OCI-LY7 (cell line): ENCODE measurements around the gene TMEM63A. TPM values are rescaled to one million over a fixed set of nuclear protein-coding genes. Genes with fewer than 3 reads are reported as not detected.

Experiments
- BruUV-seq: library from RNA; stranded (reverse); fragments of 400-500 nt; replicated peaks from 2 replicates; lab custom pipeline; 2021; lab: Mats Ljungman, UMichigan
- CTCF ChIA-PET: fragments of 300-600 bp; sonication (Branson Sonifier 250); formaldehyde crosslinking; loops from one replicate; lab custom pipeline; 2022; ENCODE audit warnings: antibody characterized with exemption; ENCODE audit not compliant: unreplicated experiment; lab: Charles Lee
- POLR2A ChIA-PET: fragments of 300-600 bp; sonication (Branson Sonifier 250); formaldehyde crosslinking; loops from one replicate; lab custom pipeline; 2022; ENCODE audit warnings: antibody characterized with exemption; lab: Charles Lee
- DNase-seq: peaks from one replicate; pipeline ENCODE4 v3.0.0-alpha.2; 2015; ENCODE audit warnings: low spot score
- H2AFZ ChIP-seq: fragments of 200-600 bp; sonication (generic), shearing (Covaris generic); 2 replicates; pipeline ENCODE4 v1.6.1; 2014; ENCODE audit warnings: mild to moderate bottlenecking, antibody characterized with exemption, low read length, moderate library complexity
- H3K27ac ChIP-seq: fragments of 200-600 bp; sonication (generic); 2 replicates; pipeline ENCODE4 v1.5.1; 2014; ENCODE audit warnings: mixed run types, low read depth, mild to moderate bottlenecking, moderate library complexity, low read length, inconsistent platforms; ENCODE audit not compliant: poor library complexity, severe bottlenecking
- H3K36me3 ChIP-seq: fragments of 200-600 bp; sonication (generic); 2 replicates; pipeline ENCODE4 v1.6.1; 2014; ENCODE audit warnings: mild to moderate bottlenecking, antibody characterized with exemption, low read length, moderate library complexity, mixed read lengths; ENCODE audit not compliant: insufficient read depth
- H3K4me1 ChIP-seq: fragments of 200-600 bp; sonication (generic); 2 replicates; pipeline ENCODE4 v1.5.1; 2014; ENCODE audit warnings: mild to moderate bottlenecking, low read length; ENCODE audit not compliant: insufficient read depth, poor library complexity, severe bottlenecking
- H3K4me2 ChIP-seq: fragments of 200-600 bp; sonication (generic); 2 replicates; pipeline ENCODE4 v1.6.1; 2014; ENCODE audit warnings: mild to moderate bottlenecking, low read length
- H3K4me3 ChIP-seq: fragments of 200-600 bp; sonication (generic); 2 replicates; pipeline ENCODE4 v1.5.1; 2014; ENCODE audit warnings: mild to moderate bottlenecking, low read depth, low read length; ENCODE audit not compliant: poor library complexity, severe bottlenecking
- H3K79me2 ChIP-seq: fragments of 200-600 bp; sonication (generic); 2 replicates; pipeline ENCODE4 v1.6.1; 2016; ENCODE audit warnings: low read depth, mild to moderate bottlenecking, low read length, moderate library complexity, mixed read lengths; ENCODE audit not compliant: insufficient read depth
- H3K9me2 ChIP-seq: fragments of 200-600 bp; sonication (generic); 2 replicates; pipeline ENCODE4 v1.6.1; 2016; ENCODE audit warnings: mild to moderate bottlenecking, low read length, mixed read lengths; ENCODE audit not compliant: insufficient read depth
- H3K9me3 ChIP-seq: fragments of 200-600 bp; sonication (generic); 2 replicates; pipeline ENCODE4 v1.6.1; 2014; ENCODE audit warnings: mild to moderate bottlenecking, mixed run types, low read length, mixed read lengths
- H4K20me1 ChIP-seq: fragments of 200-600 bp; sonication (generic); 2 replicates; pipeline ENCODE4 v1.6.1; 2014; ENCODE audit warnings: mild to moderate bottlenecking, antibody characterized with exemption, low read length, moderate library complexity, mixed read lengths; ENCODE audit not compliant: insufficient read depth
- CTCF ChIP-seq: fragments of 200-600 bp; sonication (generic); conservative IDR thresholded peaks from 2 replicates; pipeline ENCODE4 v1.5.1; 2014; ENCODE audit warnings: mild to moderate bottlenecking, antibody characterized with exemption, low read length, moderate library complexity, mixed read lengths
- EZH2phosphoT487 ChIP-seq: fragments of 200-600 bp; sonication (generic); IDR thresholded peaks from 2 replicates; pipeline ENCODE4 v1.6.1; 2018; ENCODE audit warnings: low read depth, borderline replicate concordance, mild to moderate bottlenecking, mixed run types, antibody characterized with exemption, low read length, moderate library complexity, mixed read lengths
- intact Hi-C: fragments of 100-400 bp; cut with micrococcal nuclease; formaldehyde crosslinking; loops from one replicate; pipeline ENCODE4 v1.10.0; 2022; ENCODE audit not compliant: unreplicated experiment
- total RNA-seq, 2 experiments: library from RNA; depleted of rRNA in 1 of 2; stranded (reverse); fragments of >200 nt in 1 of 2; shearing (Covaris generic) in 1 of 2; gene quantifications; 2 replicates each; pipeline ENCODE4 v1.2.3, GENCODE V29; 2014 to 2022

Gene TMEM63A
- total RNA-seq, 2 experiments from 2014 or later: 21.0 to 46.5 TPM

- Histone ChIP-seq H3K9me3 (no peaks in the 10 kb centered on the region), H3K36me3 (no peaks in the 10 kb centered on the region), H4K20me1 (no peaks in the 10 kb centered on the region), H2AFZ (no peak overlapping the region), H3K4me1 (peaks cover 4% of the 10 kb centered on the region), H3K4me3 (no peak overlapping the region), H3K27ac (no peak overlapping the region), H3K9me2 (no peaks in the 10 kb centered on the region), H3K79me2 (no peaks in the 10 kb centered on the region), H3K4me2 (no peak overlapping the region)
- TF ChIP-seq EZH2phosphoT487 (no peak), CTCF (no peak)
- no peak for DNase-seq
- BruUV-seq: no TSS peak
- POLR2A ChIA-PET: no interaction called here
- intact Hi-C loops: no loop called here
- CTCF ChIA-PET: no interaction called here
Measured at GRCh38 chr1:225819346-225820192, 62.6 kb downstream of the TMEM63A start.

DNA sequence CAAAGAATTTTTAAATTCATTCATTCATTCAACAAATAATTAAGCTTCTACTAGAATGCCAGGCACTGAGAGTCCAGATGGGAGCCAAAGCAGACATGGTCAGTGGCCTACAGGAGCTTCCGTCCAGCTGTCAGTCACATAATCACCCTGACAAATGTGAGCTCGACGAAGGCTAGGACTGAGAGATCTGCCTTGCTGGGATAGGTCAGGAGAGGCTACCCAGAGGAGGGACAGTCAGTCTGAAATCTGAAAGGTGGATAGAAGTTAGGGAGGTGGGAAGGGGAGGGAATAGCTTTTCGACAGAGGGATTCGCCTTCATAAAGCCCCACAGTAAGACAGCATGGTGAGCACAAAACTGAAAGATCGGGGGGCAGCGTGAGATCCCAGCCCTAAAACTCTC lies 64.0 kb downstream of the TMEM63A start:
- Histone ChIP-seq H3K4me3 (no peak overlapping the region), H3K79me2 (no peaks in the 10 kb centered on the region), H3K9me3 (no peaks in the 10 kb centered on the region), H3K27ac (no peak overlapping the region), H3K4me1 (peaks cover 4% of the 10 kb centered on the region), H3K9me2 (no peaks in the 10 kb centered on the region), H3K4me2 (no peak overlapping the region), H3K36me3 (no peaks in the 10 kb centered on the region), H4K20me1 (no peaks in the 10 kb centered on the region), H2AFZ (no peak overlapping the region)
- BruUV-seq: no TSS peak
- TF ChIP-seq CTCF: no peak
- TF ChIP-seq EZH2phosphoT487: no peak
- DNase-seq: no peak
- ChIA-PET CTCF (no interaction called here), POLR2A (interaction anchor here (0.6 to 1.1 kb wide), 4 partner anchors 19 to 294 kb away, joined by 3 read pairs; no protein-coding TSS in a partner anchor)
- intact Hi-C loops: no loop called here

DNA sequence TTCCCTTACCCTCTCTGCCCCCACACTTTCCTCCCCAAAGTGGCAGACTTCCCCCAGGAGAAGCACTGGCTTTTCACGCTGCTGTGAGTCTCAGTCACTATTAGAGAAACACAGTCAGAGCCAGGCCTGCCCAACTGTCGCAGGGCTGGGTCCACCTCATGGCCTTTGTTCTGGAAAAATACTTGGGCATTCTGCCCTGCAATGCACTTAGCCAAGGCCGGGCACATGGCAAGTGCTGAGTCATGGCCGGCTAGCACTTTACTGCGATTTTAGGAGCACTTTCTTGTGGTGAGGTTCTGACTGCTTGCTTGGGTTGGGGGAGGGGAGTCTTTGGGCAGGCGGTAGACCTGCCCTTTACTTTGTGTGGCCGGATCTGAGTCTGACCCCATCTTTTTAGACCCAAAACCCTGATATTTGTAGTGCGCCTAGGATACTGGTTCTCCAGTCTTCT lies 64.5 kb downstream of the TMEM63A start:
- Histone ChIP-seq H3K36me3 (no peaks in the 10 kb centered on the region), H3K27ac (no peak overlapping the region), H2AFZ (no peak overlapping the region), H4K20me1 (no peaks in the 10 kb centered on the region), H3K9me2 (no peaks in the 10 kb centered on the region), H3K4me2 (no peak overlapping the region), H3K79me2 (no peaks in the 10 kb centered on the region), H3K4me3 (no peak overlapping the region), H3K9me3 (no peaks in the 10 kb centered on the region), H3K4me1 (peaks cover 4% of the 10 kb centered on the region)
- CTCF ChIA-PET: no interaction called here
- no peak for DNase-seq
- POLR2A ChIA-PET: interaction anchor here (1.1 kb wide), 2 partner anchors 18 to 53 kb away, joined by 3 read pairs; no protein-coding TSS in a partner anchor
- TF ChIP-seq EZH2phosphoT487: no peak
- no peak for TF ChIP-seq CTCF
- BruUV-seq: no TSS peak
- intact Hi-C loops: no loop called here
